HG02938 (cell line): ENCODE measurements around the gene TSPAN11.

ENCODE experiments used
- ATAC-seq: cut with Tn5 transposase; IDR thresholded peaks from one replicate; pipeline ENCODE4 v1.9.1; 2021; ENCODE audit warnings: mild to moderate bottlenecking, moderate library complexity; ENCODE audit not compliant: unreplicated experiment

The TSPAN11 gene

DNA sequence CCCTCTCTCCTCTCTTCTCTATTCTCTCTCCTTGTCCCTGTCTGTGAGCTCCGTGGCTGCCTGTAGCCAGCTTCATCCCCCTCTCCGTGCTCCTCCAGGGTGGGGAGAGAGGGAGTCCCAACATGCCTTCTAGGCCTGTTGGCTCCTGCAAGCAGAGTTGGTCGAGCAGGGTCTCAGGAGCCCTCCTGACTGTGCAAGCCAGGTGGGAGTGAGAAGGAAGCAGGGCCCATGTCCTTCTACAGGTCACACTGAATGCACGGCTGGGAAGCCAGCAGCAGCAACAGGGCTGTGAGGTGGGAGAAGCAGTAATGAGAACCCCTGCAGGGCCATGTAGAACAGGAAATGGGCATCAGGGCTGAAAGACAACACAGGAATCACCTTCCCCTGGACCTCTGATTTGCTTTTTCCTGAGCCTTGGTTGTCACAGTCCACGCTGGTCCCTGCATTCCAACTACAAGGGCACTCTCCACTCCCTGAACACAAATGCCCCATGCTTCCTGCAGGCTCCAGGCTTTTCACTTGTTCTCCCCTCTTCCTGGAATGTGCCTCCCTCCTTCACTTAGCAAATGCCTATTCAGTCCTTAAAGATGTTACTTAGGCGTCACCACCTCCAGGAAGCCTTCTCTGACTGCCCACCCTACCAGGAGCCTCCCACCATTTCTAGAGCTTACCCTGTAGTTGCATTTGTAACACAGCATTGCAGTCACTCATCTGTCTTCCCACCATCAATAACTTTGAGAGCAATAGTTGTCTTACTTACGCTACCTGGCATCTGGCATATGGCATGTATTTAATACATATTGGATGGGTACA is 51.2 kb downstream of the TSPAN11 start:
- ATAC-seq = no peak

DNA sequence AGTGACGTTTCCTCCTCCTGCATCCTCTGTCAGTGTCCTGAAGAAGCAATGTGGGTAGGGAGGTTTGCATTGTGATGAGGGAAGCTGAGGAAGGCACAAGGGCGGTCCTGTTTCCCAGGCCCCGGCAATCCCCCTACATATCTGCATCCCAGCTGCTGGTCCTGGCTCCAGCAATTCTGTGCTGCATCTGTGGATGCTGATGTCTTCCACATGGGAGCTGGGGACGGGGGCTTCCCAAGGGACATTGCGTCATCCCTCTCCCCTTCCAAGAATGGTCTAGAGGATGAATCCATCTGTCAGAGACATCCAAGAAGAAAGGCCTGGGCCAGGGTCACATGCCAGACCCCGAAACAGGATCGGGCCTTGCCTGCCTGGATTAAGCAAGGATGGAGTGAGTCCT is 52.1 kb downstream of the TSPAN11 start:
- no peak for ATAC-seq

DNA sequence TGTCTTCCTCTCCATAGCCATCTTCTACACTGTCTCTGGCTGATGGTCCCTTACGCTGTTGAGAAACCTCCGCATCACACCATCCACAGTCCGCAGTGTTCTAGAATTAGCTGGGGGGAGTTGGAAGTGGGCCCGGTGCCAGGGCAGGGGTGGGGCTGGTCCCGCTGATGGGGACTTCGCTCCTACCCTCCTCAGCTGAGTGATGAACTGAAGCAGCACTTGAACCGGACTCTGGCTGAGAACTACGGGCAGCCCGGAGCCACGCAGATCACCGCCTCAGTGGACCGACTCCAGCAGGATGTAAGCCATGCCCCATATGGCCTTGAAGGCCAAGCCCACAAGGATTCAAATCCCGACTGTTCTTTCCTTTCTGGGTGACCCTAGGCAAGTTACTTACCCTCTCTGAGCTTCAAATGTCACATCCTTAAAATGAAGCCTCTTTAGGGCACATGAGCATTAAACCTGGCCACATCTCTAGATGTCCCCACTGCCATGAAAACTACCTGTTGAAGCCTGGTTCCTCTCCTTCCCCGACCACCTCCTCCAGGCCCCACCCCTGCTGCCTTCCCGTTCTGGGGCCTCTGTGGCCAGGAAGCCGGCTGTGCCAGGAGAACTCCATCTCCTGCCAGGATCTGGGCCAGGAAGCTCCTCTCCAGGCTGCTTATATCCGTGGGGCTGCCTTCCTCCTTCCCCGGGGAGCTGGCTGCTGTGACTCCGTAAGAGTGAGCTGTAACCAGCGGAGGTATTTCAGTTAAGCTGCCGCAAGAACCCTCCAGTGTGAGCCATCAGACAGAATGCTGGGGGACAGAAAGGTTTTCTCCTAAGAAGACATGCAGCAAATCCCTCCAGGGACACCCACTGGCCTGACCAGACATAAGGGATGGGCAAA is 53.1 kb downstream of the TSPAN11 start:
- no peak for ATAC-seq

DNA sequence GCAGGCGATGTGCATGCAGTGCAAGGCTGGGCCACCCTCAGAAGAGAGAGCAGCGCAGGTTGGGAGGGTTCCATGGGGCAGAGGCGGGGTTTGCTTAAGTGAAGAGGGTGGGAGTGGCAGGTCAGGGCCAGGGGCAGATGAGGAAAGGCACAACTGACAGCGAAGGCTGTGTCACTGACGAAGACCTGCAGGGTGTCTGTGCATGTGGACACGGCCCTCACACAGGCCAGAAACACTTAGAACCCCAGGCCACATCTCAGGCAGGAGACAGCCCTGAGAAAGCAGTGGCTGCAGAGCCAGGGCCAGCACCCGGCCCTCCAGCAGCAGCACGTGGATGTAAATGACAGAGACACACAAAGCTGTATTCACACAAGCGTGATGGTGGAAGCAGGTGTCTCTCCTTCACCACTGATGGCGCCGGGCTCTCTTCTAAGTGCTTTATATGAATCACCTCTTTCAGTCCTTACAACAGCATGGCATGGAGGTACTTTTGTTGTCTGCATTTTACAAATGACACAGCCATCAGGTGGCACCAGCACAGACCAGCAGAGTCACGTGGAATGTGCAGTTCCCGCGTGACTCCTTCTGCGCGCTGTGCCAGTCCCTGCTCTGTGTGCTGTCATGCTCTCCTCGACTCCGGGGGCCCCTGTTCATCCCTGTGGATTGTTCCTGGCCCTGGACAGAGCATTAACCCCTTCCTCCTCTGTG is 54.6 kb downstream of the TSPAN11 start:
- no peak for ATAC-seq

DNA sequence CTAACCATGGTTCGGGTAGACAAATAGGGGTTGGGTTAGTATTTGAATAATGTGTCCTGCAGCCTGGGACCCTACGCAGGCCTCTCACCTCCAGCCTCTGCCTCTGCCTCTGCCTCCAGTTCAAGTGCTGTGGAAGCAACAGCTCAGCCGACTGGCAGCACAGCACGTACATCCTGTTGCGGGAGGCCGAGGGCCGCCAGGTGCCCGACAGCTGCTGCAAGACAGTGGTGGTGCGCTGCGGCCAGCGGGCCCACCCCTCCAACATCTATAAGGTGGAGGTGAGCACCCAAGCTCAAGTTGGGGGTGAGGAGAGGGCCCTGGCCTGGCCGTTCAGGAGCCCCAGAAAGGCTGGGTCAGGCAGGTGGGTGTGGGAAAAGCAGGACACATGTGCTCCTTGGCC is 55.9 kb downstream of the TSPAN11 start:
- no peak for ATAC-seq

DNA sequence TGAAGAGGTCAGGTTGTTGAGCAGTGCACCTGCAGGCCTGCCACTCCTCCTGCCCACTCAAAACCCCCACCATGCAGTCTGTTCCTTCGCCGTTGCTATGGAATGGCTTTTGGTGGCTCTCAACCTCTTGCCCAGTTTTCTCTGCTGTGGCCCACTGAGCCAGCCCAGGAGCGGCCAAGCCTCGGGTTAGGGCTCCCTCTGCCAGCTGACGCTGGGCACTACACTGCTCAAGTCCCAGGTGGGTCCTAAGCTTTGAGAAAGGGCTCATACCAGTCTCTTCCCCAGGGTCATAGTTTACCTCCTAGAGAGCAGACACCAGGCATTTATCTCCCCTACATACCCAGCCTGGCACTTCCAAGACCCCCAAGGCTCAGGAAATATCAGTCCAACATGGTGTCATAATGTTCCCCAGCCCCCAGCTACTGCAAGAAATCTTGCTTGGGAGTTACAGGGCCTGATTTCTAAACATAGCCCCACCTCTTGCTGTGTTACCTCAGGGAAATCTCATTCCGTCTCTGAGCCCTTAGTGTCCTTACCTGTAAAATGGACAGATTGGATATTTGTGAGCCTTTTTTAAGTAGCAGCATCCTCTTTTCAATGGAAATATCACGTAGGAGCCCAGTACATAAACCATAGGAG is 59.4 kb downstream of the TSPAN11 start:
- no peak for ATAC-seq

DNA sequence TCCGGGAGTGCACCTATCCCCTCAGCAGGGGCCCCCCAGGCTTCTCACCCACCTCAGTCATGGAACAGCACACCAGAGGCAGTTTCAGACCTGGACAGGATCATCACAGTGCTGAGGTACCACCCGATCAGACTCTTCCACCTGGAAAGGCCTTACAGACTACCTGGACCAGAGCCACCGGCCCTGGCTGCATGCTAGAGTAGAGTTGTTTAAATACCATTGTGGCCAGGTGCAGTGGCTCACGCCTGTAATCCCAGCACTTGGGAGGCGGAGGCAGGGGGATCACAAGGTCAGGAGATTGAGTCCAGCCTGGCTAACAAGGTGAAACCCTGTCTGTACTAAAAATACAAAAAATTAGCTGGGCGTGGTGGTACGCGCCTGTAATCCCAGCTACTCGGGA is 61.5 kb downstream of the TSPAN11 start:
- no peak for ATAC-seq

DNA sequence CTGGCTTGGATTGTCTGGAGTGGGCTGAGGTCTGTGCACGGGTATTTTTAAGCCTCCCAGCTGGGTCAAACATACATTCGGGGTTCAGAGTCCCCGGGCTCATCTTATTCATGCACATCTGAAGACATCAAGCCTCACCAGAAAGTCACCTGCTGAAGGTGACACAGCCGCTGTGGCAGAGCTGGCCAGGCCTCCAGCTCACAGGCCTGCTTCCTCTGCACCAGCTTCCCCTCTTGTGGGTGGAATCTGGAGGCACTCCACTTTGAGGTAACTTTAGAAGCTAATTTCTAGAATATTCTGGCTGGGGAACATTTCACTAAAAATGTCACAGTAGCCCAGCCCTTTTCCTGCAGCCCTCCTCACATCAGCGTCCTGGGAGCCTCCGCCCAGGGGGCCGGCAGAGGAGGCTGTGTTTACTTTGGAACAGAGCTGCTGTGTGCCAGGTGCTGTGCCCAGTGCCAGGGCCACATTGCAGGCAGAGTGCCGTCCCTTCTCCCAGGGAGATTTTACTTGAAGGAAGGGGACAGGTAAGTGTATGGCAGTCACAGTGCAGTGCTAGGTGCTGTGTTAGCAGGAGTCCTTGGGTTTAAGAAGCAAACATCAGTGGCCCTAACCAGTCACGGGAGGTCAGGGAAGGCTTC is 62.2 kb downstream of the TSPAN11 start:
- no peak for ATAC-seq

DNA sequence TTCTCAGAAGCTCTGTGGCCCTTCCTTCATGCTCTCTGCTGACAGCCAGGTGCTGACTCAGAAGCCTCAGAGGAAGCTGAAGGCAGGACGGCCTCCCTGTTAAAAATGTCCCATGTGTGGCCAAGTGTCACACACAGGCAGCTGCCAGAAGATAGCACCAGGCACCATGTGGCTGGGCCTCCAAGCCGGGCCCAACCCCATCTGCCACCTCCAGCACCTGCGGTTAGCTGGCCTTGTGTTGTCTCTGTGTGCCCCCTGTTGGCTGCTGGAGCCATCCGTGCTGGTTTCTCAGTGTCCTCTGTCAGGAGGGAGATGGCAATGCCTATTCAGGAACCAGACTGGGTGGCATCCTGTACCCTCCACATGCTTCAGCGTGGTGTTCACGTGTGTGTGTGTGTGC is 63.2 kb downstream of the TSPAN11 start:
- no peak for ATAC-seq

DNA sequence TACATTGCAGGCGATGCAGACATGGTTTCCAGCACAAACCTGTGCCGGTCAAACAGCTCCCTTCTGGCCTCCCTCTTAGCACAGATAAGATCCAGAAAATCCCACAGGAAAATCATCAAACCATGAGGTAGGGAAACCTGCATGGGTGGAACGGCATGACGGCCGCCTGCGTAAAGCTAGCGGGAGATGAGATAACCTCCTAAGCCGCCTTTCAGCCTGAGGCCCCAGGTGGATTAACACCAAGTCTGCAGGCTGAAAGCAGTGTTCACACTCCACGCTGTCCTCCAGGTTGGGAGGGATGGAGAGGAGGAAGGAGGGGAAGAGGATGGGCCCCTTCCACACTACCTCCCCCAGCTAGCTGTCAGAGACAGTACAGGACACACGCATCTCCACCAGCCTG is 63.8 kb downstream of the TSPAN11 start:
- no peak for ATAC-seq

DNA sequence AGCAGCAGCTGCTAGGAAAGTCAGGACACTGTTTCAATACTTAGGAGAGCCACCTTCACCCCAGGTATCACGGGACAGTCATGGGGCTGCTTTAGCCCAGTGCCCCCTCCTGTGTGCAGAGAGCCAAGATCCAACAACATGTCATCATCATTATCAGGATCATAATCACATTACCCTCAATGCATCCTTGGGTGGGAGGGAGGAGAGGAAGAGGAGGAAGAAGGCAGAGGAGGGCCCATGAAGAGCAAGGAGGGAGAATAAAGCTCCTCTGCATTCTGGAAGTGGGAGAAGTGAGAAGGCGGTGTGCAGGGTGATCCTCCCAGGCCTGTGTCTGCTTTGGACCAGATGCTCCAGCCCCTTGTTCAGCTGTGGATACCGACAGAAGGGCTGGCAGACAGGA is 64.2 kb downstream of the TSPAN11 start:
- no peak for ATAC-seq

DNA sequence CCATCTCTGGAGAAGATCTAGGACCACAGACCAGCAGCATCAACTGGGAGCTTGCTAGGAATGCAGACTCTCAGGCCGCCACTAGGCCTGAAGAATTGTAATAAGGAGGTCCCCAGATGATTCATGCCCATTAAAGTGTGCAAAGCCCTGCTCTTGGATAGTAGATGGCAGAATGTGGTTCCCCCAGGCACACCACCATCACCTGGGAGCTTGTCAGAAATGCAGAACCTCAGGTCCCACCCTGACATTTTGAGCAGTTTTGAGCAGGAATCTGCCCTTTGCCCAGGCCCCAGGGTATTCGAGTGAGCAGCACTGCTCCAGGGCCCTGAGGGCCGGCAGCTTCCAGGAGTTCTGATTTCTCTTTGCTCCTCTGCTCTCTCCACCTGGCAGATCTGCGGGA is 64.9 kb downstream of the TSPAN11 start:
- ATAC-seq = no peak

DNA sequence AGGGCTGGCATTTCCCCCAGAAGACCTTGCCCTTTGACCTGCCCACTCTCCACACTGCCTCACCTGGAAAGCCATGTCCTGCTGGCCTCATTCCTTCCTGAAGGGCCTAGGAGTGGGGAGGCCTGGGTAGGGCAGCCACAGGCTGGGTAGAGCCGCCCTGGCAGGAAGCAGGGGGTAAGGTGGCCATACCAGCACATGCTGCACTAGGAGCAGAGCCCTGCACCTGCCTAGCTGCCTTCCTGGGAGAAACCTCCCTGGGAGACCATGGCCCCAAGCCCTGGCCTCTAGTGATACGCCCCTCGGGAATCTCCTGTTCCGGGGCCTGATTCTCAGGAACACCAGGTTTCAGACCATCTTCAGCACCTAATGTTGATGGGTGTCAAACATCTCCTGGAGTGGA is 65.8 kb downstream of the TSPAN11 start:
- no peak for ATAC-seq

DNA sequence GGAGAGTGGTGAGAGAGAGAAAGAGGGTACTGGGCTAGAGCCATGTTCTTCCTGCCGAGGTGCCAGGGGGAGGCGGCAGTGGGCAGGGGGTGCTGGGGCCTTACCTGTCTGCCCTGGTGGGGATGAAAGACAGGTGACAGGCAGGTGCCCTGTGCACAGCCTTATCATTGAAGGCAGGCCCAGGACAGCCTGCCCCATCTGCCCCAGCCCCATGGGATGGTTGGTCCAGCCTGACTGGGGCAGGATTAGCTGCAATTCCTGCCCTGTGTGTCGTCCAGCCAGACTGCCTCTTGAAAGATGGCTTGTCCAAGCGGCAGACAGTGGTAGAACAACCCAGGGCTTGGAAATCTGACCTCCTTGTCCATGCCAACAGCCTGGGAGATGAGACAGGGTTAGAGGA is 67.2 kb downstream of the TSPAN11 start:
- no peak for ATAC-seq

DNA sequence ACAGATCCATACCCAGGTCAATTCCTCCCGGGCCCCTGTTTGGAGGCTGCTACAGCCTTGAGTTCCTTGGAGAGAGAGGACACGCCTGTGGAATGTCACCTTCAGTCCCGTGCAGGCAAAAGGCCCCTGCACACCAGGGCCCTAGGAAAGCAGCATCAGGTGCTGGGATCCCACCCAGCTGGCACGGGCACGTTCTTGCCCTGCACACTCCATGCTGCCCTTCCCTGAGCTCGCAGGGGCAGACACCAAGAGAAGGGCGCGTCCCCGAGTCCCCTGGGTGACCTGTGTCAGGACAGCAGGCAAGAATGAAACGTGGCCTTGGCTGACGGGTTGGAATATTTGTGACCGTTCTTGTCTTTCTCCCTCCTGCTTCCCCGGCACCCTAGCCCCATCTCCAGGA is 67.7 kb downstream of the TSPAN11 start:
- ATAC-seq = no peak

DNA sequence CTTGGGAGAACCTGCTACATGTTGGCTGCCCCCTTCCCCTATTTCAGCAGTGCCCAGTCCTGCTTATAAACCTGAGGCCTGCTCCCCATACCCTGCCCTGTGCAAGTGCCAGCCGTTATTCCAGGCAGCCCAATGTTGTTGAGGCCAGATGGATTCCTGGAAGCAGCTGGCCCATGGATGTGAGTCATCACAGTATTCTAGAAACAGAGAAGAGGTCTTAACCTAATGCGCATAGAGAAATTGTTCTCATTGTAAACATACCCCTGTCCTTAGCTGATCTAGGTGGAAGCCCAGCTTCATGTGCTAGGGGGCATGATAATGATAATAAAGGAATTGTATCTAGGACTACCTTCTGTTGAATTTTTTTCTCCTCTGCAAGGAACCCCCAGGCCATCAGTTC is 69.7 kb downstream of the TSPAN11 start:
- no peak for ATAC-seq

DNA sequence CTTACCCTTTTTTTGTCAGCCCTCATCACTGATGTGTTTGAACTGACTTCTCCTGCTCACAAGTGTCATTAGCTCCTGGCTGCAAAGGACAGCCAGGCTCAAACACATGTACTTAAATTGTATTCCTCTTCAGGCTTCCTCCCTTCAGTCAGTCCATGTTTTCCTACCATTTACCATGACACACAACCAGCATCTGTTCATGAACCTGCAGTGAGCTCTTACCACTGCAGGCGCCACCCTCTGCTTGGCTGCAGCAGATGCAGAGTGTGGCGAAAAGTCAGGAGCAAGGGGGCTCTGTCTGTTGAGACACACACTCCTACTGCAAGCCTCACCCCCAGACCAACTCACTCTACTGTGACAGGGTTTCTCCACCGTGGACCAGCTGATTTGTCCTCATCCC is 70.2 kb downstream of the TSPAN11 start:
- ATAC-seq = no peak

DNA sequence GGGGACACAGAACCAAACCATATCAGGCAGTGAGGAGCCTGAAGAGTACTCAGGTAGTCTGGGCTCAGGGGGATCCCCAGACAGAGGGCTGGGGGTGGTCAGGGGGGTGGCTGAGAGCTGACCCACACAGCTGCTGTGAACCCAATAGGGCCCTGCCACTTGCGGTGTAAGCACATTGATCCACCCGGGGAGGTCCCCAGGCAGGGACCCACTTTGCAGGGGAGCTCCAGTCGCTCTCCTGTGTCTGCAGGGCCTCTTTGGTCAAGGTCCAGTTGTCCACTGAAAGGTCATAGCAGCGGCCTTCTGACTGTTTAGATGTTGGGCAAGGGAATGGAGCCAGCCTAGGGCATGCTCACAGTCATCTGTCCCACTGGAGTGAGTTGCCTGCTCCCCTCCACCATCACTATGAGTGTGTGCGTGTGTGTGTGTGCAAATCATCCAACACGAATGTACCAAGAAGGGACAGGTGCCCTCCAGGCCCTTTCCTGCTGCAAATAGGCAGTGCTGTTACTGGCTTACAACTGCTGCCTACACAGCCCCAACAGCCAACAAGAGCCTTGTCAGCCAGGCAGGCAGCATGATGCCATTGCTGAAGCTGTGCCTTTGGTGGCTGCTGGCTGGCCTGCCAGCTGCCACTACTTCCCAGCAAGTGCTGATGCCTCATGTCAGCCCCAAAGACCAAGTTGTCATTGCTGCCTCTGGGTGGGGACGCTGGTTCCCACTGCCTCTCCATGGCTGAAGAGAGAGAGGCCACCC is 71.3 kb downstream of the TSPAN11 start:
- ATAC-seq = no peak

DNA sequence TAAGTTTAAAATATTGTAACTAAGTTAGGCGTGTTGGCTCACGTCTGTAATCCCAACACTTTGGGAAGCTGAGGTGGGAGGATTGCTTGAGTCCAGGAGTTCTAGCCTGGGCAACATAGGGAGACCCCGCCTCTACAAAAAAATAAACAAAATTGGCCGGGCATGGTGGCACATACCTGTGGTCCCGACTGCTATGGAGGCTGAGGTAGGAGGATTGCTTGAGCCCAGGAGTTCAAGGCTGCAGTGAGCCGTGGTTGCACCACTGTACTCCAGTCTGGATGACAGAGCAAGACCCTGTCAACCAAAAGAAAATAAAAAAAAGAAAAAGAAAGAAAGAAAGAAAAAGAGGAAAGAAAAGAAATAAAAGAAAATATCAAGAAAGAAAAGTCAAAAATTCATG is 72.5 kb downstream of the TSPAN11 start:
- no peak for ATAC-seq

DNA sequence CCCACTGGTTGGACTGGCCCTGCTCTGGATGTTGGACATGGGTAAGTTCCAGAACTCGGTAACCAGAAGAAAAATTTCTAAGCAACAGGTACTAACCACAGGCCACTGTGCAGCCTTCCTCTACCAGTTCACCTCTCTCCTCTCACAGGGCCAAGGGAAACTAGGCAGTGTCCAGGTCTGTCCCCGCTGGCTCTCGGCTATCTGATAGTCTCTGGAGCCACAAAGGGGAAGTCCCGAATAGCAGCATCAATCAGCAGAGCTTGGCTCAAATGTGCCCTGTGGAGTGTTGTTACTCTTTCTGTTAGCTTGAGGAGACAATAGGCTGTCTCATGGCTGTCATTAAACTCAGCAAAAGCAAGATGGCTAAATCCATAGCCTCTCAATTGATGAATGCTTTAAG is 73.2 kb downstream of the TSPAN11 start:
- no peak for ATAC-seq
